IMR-90 (cell line): ENCODE measurements around the gene IL17B. TPM values are rescaled to one million over a fixed set of nuclear protein-coding genes. Genes with fewer than 3 reads are reported as not detected.

ENCODE experiments used
- ATAC-seq: fragments of 200-7000 bp; cut with Tn5 transposase; 2 replicates; pipeline ENCODE4 v1.9.1; 2020; ENCODE audit warnings: low read depth, mild to moderate bottlenecking, moderate library complexity
- BruUV-seq: library from RNA; stranded (reverse); fragments of 400-500 nt; replicated peaks from 2 replicates; lab custom pipeline; 2021; lab: Mats Ljungman, UMichigan
- CTCF ChIA-PET: fragments of 300-600 bp; formaldehyde crosslinking; extraction: SDS; loops from one replicate; lab custom pipeline; 2021; ENCODE audit warnings: antibody characterized with exemption; lab: Yijun Ruan, JAX
- POLR2A ChIA-PET: fragments of 300-600 bp; sonication (Branson Sonifier 250); formaldehyde crosslinking; loops from one replicate; lab custom pipeline; 2022; ENCODE audit warnings: antibody characterized with exemption; ENCODE audit not compliant: unreplicated experiment; lab: Charles Lee
- DNase-seq: peaks from one replicate; pipeline ENCODE4 v3.0.0; 2013
- H2AFZ ChIP-seq: replicated peaks from 2 replicates; pipeline ENCODE3; 2013; ENCODE audit warnings: low read length, mild to moderate bottlenecking; ENCODE audit not compliant: poor library complexity
- H2AK5ac ChIP-seq: 2 replicates; pipeline ENCODE4 v1.6.1; 2013; ENCODE audit warnings: low read depth, low read length, inconsistent platforms
- H2AK9ac ChIP-seq: replicated peaks from 2 replicates; pipeline ENCODE3; 2013; ENCODE audit warnings: mild to moderate bottlenecking, low read depth, low read length, moderate library complexity; ENCODE audit not compliant: poor library complexity
- H2BK120ac ChIP-seq: 2 replicates; pipeline ENCODE4 v1.6.1; 2013; ENCODE audit warnings: low read depth, low read length, inconsistent platforms
- H2BK15ac ChIP-seq: 3 replicates; pipeline ENCODE4 v1.6.1; 2013; ENCODE audit warnings: low read depth, low read length, inconsistent platforms
- H2BK20ac ChIP-seq: 2 replicates; pipeline ENCODE4 v1.6.1; 2013; ENCODE audit warnings: low read depth, mild to moderate bottlenecking, inconsistent platforms, low read length, moderate library complexity
- H2BK5ac ChIP-seq: 2 replicates; pipeline ENCODE4 v1.6.1; 2013; ENCODE audit warnings: mild to moderate bottlenecking, low read depth, low read length, inconsistent platforms; ENCODE audit not compliant: poor library complexity, severe bottlenecking
- H3K14ac ChIP-seq: replicated peaks from 2 replicates; pipeline ENCODE4 v1.6.1; 2013; ENCODE audit warnings: low read depth, low read length, inconsistent platforms
- H3K18ac ChIP-seq: 2 replicates; pipeline ENCODE4 v1.6.1; 2013; ENCODE audit warnings: low read depth, low read length, control low read depth
- H3K23ac ChIP-seq: 2 replicates; pipeline ENCODE4 v1.6.1; 2013; ENCODE audit warnings: low read depth, low read length, inconsistent platforms
- H3K27ac ChIP-seq: 2 replicates; pipeline ENCODE4 v1.5.1; 2013; ENCODE audit warnings: mild to moderate bottlenecking, control low read depth, low read length; ENCODE audit not compliant: insufficient read depth
- H3K27me3 ChIP-seq: 2 replicates; pipeline ENCODE4 v1.6.1; 2013; ENCODE audit warnings: low read length; ENCODE audit not compliant: control insufficient read depth, insufficient read depth
- H3K36me3 ChIP-seq: 2 replicates; pipeline ENCODE4 v1.6.1; 2013; ENCODE audit warnings: low read length, mixed read lengths; ENCODE audit not compliant: control insufficient read depth, insufficient read depth
- H3K4ac ChIP-seq: 2 replicates; pipeline ENCODE4 v1.6.1; 2013; ENCODE audit warnings: low read depth, low read length, inconsistent platforms
- H3K4me1 ChIP-seq: 2 replicates; pipeline ENCODE4 v1.6.1; 2013; ENCODE audit warnings: low read length, mixed read lengths; ENCODE audit not compliant: control insufficient read depth, insufficient read depth
- H3K4me2 ChIP-seq: 2 replicates; pipeline ENCODE4 v1.6.1; 2013; ENCODE audit warnings: low read depth, mild to moderate bottlenecking, control low read depth, low read length, moderate library complexity
- H3K4me3 ChIP-seq: 2 replicates; pipeline ENCODE4 v1.5.1; 2013; ENCODE audit warnings: low read depth, mild to moderate bottlenecking, control low read depth, low read length, moderate library complexity; ENCODE audit not compliant: insufficient read depth
- H3K56ac ChIP-seq: 2 replicates; pipeline ENCODE4 v1.6.1; 2013; ENCODE audit warnings: low read length, inconsistent platforms; ENCODE audit not compliant: insufficient read depth; ENCODE audit errors: extremely low read depth
- H3K79me1 ChIP-seq, 2 experiments: 2 replicates each; pipeline ENCODE4 v1.6.1; 2013; ENCODE audit warnings: low read length in 2 of 2, inconsistent platforms in 1 of 2, low read depth in 1 of 2
- H3K9ac ChIP-seq: 2 replicates; pipeline ENCODE4 v1.6.1; 2013; ENCODE audit warnings: low read depth, low read length, control low read depth
- H3K9me1 ChIP-seq: 2 replicates; pipeline ENCODE4 v1.6.1; 2013; ENCODE audit warnings: low read length, inconsistent platforms; ENCODE audit not compliant: insufficient read depth
- H3K9me3 ChIP-seq: 2 replicates; pipeline ENCODE4 v1.6.1; 2013; ENCODE audit warnings: low read length; ENCODE audit not compliant: control insufficient read depth, insufficient read depth
- H4K20me1 ChIP-seq: 2 replicates; pipeline ENCODE4 v1.6.1; 2013; ENCODE audit warnings: low read length, inconsistent platforms; ENCODE audit not compliant: insufficient read depth
- H4K5ac ChIP-seq: 2 replicates; pipeline ENCODE4 v1.6.1; 2013; ENCODE audit warnings: mild to moderate bottlenecking, low read depth, low read length, control low read depth
- H4K8ac ChIP-seq, 2 experiments: 2 replicates each; pipeline ENCODE4 v1.6.1; 2013; ENCODE audit warnings: low read depth in 2 of 2, low read length in 2 of 2, control low read depth in 1 of 2, inconsistent platforms in 1 of 2
- H4K91ac ChIP-seq: 2 replicates; pipeline ENCODE4 v1.6.1; 2013; ENCODE audit warnings: low read depth, low read length, inconsistent platforms; ENCODE audit not compliant: insufficient read depth
- BHLHE40 ChIP-seq: fragments of 150-350 bp; IDR thresholded peaks from 2 replicates; pipeline ENCODE4 v1.6.1; 2016; ENCODE audit warnings: mild to moderate bottlenecking, low read depth, low read length
- CHD1 ChIP-seq: IDR thresholded peaks from 2 replicates; pipeline ENCODE4 v1.6.1; 2012; ENCODE audit warnings: low read depth, low read length, improper control_type of control experiment
- MAFK ChIP-seq: IDR thresholded peaks from 2 replicates; pipeline ENCODE4 v1.6.1; 2012; ENCODE audit warnings: low read depth, low read length, improper control_type of control experiment
- MAZ ChIP-seq: IDR thresholded peaks from 2 replicates; pipeline ENCODE4 v1.6.1; 2012; ENCODE audit warnings: low read depth, mild to moderate bottlenecking, low read length, improper control_type of control experiment, moderate library complexity, borderline replicate concordance
- MXI1 ChIP-seq: IDR thresholded peaks from 2 replicates; pipeline ENCODE4 v1.6.1; 2012; ENCODE audit warnings: low read depth, mild to moderate bottlenecking, low read length, moderate library complexity, borderline replicate concordance
- NFE2L2 ChIP-seq: fragments of 150-350 bp; IDR thresholded peaks from 2 replicates; pipeline ENCODE4 v1.6.1; 2016; ENCODE audit warnings: low read depth, mild to moderate bottlenecking, low read length
- POLR2A ChIP-seq: IDR thresholded peaks from 2 replicates; pipeline ENCODE4 v1.6.1; 2012; ENCODE audit warnings: mild to moderate bottlenecking, low read depth, low read length
- RAD21 ChIP-seq: IDR thresholded peaks from 2 replicates; pipeline ENCODE4 v1.6.1; 2012; ENCODE audit warnings: low read length, improper control_type of control experiment
- SMC3 ChIP-seq: fragments of 150-350 bp; IDR thresholded peaks from 2 replicates; pipeline ENCODE4 v1.6.1; 2016; ENCODE audit warnings: low read depth, mild to moderate bottlenecking, antibody characterized with exemption, low read length, moderate library complexity
- WGBS, 2 experiments: methylation state at CpG; one replicate each; pipeline versions ENCODE4 v1.1.5 to v1.1.7; 2013; ENCODE audit warnings: missing lambda C conversion rate in 2 of 2; ENCODE audit not compliant: insufficient read length in 1 of 2; ENCODE audit errors: extremely low coverage in 2 of 2; 5-methylcytosine and 5-hydroxymethylcytosine counted together
- dilution Hi-C: fragments of 300-500 bp; cut with HindIII; formaldehyde crosslinking; loops from one replicate; pipeline ENCODE4 v1.14.3; 2018; ENCODE audit warnings: low sequenced_read_pairs; ENCODE audit not compliant: unreplicated experiment
- in situ Hi-C: fragments of 300-500 bp; cut with MboI; formaldehyde crosslinking; loops from 3 replicates; pipeline ENCODE4 v1.14.3; 2019; ENCODE audit warnings: low sequenced_read_pairs, inconsistent platforms, mixed read lengths
- intact Hi-C: fragments of 100-400 bp; cut with micrococcal nuclease; formaldehyde crosslinking; loops from 2 replicates; pipeline ENCODE4 v1.10.0; 2022
- polyA plus RNA-seq, 3 experiments: library from polyadenylated mRNA; depleted of rRNA; stranded (reverse); fragments of >200 nt; gene quantifications; 2 replicates each; pipeline ENCODE4 v1.2.3, GENCODE V29; 2012; ENCODE audit warnings: low replicate concordance in 1 of 3
- total RNA-seq: library from RNA; depleted of rRNA; stranded (reverse); fragments of >200 nt; gene quantifications from 2 replicates; pipeline ENCODE4 v1.2.3, GENCODE V29; 2012

IL17B gene
- total and polyA plus RNA-seq, 2 of the 4 experiments (the other 2 are of a cell fraction), result 0.31 TPM; not detected in 1

DNA sequence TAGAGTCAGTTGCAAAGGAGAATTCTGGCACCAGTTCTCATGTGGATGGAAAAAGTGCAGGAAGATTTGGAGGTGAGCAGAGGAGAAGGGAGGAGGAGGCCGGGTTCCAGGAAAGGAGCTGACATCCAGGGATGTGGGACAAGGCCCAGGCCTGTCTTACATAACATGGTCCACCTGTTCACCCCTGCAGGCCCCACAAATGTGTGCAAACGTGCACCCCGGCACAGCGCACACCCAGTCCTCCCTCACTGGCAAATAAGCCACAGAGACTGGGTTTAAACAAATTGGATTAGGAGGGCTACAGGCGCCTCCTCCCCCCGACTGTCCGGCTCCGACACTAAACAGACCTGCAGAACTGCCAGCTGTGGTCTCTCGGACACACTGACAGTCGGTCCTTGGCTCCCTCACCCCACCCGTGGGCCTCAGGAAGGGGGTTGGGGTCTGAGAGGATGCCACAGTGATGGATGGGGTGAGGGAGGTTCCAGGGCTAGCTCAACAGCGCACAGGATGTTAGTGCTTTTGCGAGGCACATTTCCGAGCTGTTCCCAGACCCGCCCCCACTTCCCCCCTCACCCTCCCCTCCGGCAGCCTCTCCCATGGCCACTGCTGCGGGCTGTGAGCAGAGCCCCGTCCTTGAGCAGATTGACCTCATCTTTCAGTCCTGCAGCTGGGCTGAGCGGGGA lies 43.4 kb upstream of the IL17B start:
- intact Hi-C loops (loop anchor here (2.0 kb wide), 1 partner anchor 16 kb away; no protein-coding TSS in a partner anchor), dilution Hi-C loops (no loop called here), in situ Hi-C loops (no loop called here)
- peak overlapping the region; percentile 51 for H3K9ac ChIP-seq
- peaks cover 63% of the 10 kb centered on the region for H4K20me1 ChIP-seq
- H3K9me3 ChIP-seq, result no peaks in the 10 kb centered on the region
- no CpG with 5 or more reads among the region's 19 CpGs for WGBS, 2 experiments
- ChIA-PET CTCF (interaction anchor here (0.9 to 1.5 kb wide), 2 partner anchors 11 to 196 kb away, joined by 3 to 4 read pairs; no protein-coding TSS in a partner anchor), POLR2A (interaction anchor here (1.3 to 3.1 kb wide), 3 partner anchors 10 to 18 kb away, joined by 5 to 42 read pairs (median 22); no protein-coding TSS in a partner anchor)
- H3K79me1 ChIP-seq, result peaks cover 40 to 87% of the 10 kb centered on the region in 2 experiments
- peaks cover 30% of the 10 kb centered on the region for H3K9me1 ChIP-seq
- peak overlapping the region; percentile 61; the same call in 1 of the 3 replicates for H2BK15ac ChIP-seq
- peak overlapping the region; percentile 99 for H2BK120ac ChIP-seq
- H3K14ac ChIP-seq, result peak overlapping the region; percentile 94
- H3K4me2 ChIP-seq, result peak overlapping the region; percentile 6
- peak overlapping the region; percentile 97 for H3K4ac ChIP-seq
- peak overlapping the region; percentile 99 for H3K27ac ChIP-seq
- H4K8ac ChIP-seq, result peak overlapping the region; percentile 83 to 89
- H2BK20ac ChIP-seq, result peak overlapping the region; percentile 93
- ATAC-seq (peak; percentile 66), DNase-seq (peak; percentile 95)
- H4K5ac ChIP-seq, result peak overlapping the region; percentile 9; the same call in 1 of the 2 replicates
- peaks cover 87% of the 10 kb centered on the region for H3K36me3 ChIP-seq
- peak overlapping the region; percentile 97 for H4K91ac ChIP-seq
- peak overlapping the region; percentile 31 for H3K18ac ChIP-seq
- BruUV-seq, result no TSS peak
- peak overlapping the region; percentile 89 for H2BK5ac ChIP-seq
- peak overlapping the region; percentile 91 for H3K56ac ChIP-seq
- peak overlapping the region; percentile 94 for H2AK5ac ChIP-seq
- H3K4me3 ChIP-seq, result no peak overlapping the region
- peaks cover 70% of the 10 kb centered on the region for H3K4me1 ChIP-seq
- peak overlapping the region; percentile 80 for H2AFZ ChIP-seq
- TF ChIP-seq RAD21 (peak; percentile 24; the same call in 1 of the 2 replicates), CHD1 (no peak), MAFK (no peak), POLR2A (peak; percentile 16; the same call in 1 of the 2 replicates), BHLHE40 (no peak), NFE2L2 (no peak), SMC3 (0 out of 2 replicates have a peak, but pooled peaks have one; percentile 0), MAZ (peak; percentile 94; the same call in 1 of the 2 replicates), MXI1 (no peak)
- peak overlapping the region; percentile 85 for H2AK9ac ChIP-seq
- H3K27me3 ChIP-seq, result no peaks in the 10 kb centered on the region
- H3K23ac ChIP-seq, result peak overlapping the region; percentile 97
